Liver (tissue), 9 donors: ENCODE results near the gene TBRG4. TPM values are rescaled to one million over a fixed set of nuclear protein-coding genes. Genes with fewer than 3 reads are reported as not detected.
"Not testable (repeated sequence)": the region's sequence is repeated elsewhere in the genome, so short reads cannot be mapped to it uniquely, and the experiment has no call there.

ENCODE experiments used
- DNase-seq: peaks from one replicate; pipeline ENCODE4 v3.0.0-alpha.2; 2017; ENCODE audit warnings: low spot score
- H3K27ac ChIP-seq, 2 donors: one replicate each; pipeline ENCODE4 v1.7.0; 2013; ENCODE audit warnings: inconsistent platforms in 2 of 2, low read length in 2 of 2, control low read depth in 1 of 2, low read depth in 1 of 2, mild to moderate bottlenecking in 1 of 2
- H3K27me3 ChIP-seq, 4 donors: one replicate each; pipeline versions ENCODE4 v1.6.1 to v1.7.0; 2013; ENCODE audit warnings: low read length in 3 of 4, inconsistent platforms in 1 of 4, mild to moderate bottlenecking in 1 of 4, moderate library complexity in 1 of 4; ENCODE audit not compliant: control insufficient read depth in 4 of 4, insufficient read depth in 4 of 4
- H3K36me3 ChIP-seq, 4 donors: one replicate each; pipeline versions ENCODE4 v1.6.1 to v1.7.0; 2013; ENCODE audit warnings: low read length in 3 of 4, mild to moderate bottlenecking in 3 of 4, low read depth in 1 of 4, moderate library complexity in 1 of 4; ENCODE audit not compliant: control insufficient read depth in 4 of 4, insufficient read depth in 3 of 4
- H3K4me1 ChIP-seq, 4 donors: one replicate each; pipeline versions ENCODE4 v1.6.1 to v1.7.0; 2013; ENCODE audit warnings: low read length in 3 of 4, mild to moderate bottlenecking in 3 of 4, moderate library complexity in 1 of 4; ENCODE audit not compliant: control insufficient read depth in 4 of 4, insufficient read depth in 4 of 4
- H3K4me3 ChIP-seq, 3 donors: one replicate each; pipeline versions ENCODE4 v1.6.1 to v1.7.0; 2013; ENCODE audit warnings: low read length in 3 of 3, control low read depth in 1 of 3, low read depth in 1 of 3, mild to moderate bottlenecking in 1 of 3
- H3K9ac ChIP-seq, 2 donors: one replicate each; pipeline ENCODE4 v1.7.0; 2013; ENCODE audit warnings: low read length in 2 of 2, mild to moderate bottlenecking in 2 of 2, moderate library complexity in 2 of 2, control low read depth in 1 of 2, low read depth in 1 of 2
- H3K9me3 ChIP-seq, 4 donors: one replicate each; pipeline versions ENCODE4 v1.6.1 to v1.7.0; 2013; ENCODE audit warnings: low read length in 3 of 4; ENCODE audit not compliant: control insufficient read depth in 4 of 4
- EGR1 ChIP-seq, 2 donors: IDR thresholded peaks; 2 replicates each; pipeline ENCODE4 v1.6.1; 2016 to 2018; ENCODE audit warnings: antibody characterized with exemption in 2 of 2, low read depth in 2 of 2
- FOXA1 ChIP-seq: IDR thresholded peaks from 2 replicates; pipeline ENCODE4 v1.6.1; 2016; ENCODE audit warnings: antibody characterized with exemption
- FOXA2 ChIP-seq: IDR thresholded peaks from 2 replicates; pipeline ENCODE4 v1.6.1; 2016; ENCODE audit warnings: antibody characterized with exemption
- GABPA ChIP-seq, 2 donors: IDR thresholded peaks in 1 of 2; conservative IDR thresholded peaks in 1 of 2; 2 replicates each; pipeline ENCODE4 v1.6.1; 2016; ENCODE audit warnings: antibody characterized with exemption in 2 of 2, mild to moderate bottlenecking in 1 of 2, moderate library complexity in 1 of 2
- HNF4A ChIP-seq, 2 donors: conservative IDR thresholded peaks; 2 replicates each; pipeline ENCODE4 v1.6.1; 2016; ENCODE audit warnings: antibody characterized with exemption in 2 of 2, mild to moderate bottlenecking in 2 of 2
- HNF4G ChIP-seq: IDR thresholded peaks from 2 replicates; pipeline ENCODE4 v1.6.1; 2016; ENCODE audit warnings: antibody characterized with exemption
- NR2F2 ChIP-seq: IDR thresholded peaks from 2 replicates; pipeline ENCODE4 v1.6.1; 2016; ENCODE audit warnings: antibody characterized with exemption
- RAD21 ChIP-seq, 2 donors: IDR thresholded peaks; 2 replicates each; pipeline ENCODE4 v1.6.1; 2016; ENCODE audit warnings: antibody characterized with exemption in 2 of 2, mild to moderate bottlenecking in 2 of 2
- RXRA ChIP-seq, 2 donors: IDR thresholded peaks; 2 replicates each; pipeline ENCODE4 v1.6.1; 2017 to 2018; ENCODE audit warnings: antibody characterized with exemption in 2 of 2, mild to moderate bottlenecking in 1 of 2
- SP1 ChIP-seq: IDR thresholded peaks from 2 replicates; pipeline ENCODE4 v1.6.1; 2018; ENCODE audit warnings: antibody characterized with exemption, mild to moderate bottlenecking
- TAF1 ChIP-seq: conservative IDR thresholded peaks from 2 replicates; pipeline ENCODE4 v1.6.1; 2016; ENCODE audit warnings: antibody characterized with exemption, mild to moderate bottlenecking
- YY1 ChIP-seq: IDR thresholded peaks from 2 replicates; pipeline ENCODE4 v1.6.1; 2016; ENCODE audit warnings: antibody characterized with exemption, mild to moderate bottlenecking
- WGBS: extraction: QIAGEN DNeasy Blood & Tissue Kit; methylation state at CpG from one replicate; pipeline ENCODE4 v1.1.7; 2013; 5-methylcytosine and 5-hydroxymethylcytosine counted together
- polyA plus RNA-seq, 2 donors: library from polyadenylated mRNA; stranded (reverse) in 1 of 2; unstranded in 1 of 2; fragments of 200-250 nt in 1 of 2; fragments of >200 nt in 1 of 2; fragmentation: Nextera tagmentation in 1 of 2; extraction: Ambion mirVana in 1 of 2; gene quantifications; one replicate each; pipeline versions ENCODE4 v1.2.1 to v1.2.3, GENCODE V29; 2013 to 2015
- total RNA-seq, 2 donors: library from RNA; depleted of rRNA; stranded (reverse); fragments of >200 nt; gene quantifications; one replicate each; pipeline ENCODE4 v1.2.3, GENCODE V29; 2014
- TF ChIP-seq, protein P1 (sequence below): fragments of 150-350 bp; IDR thresholded peaks from 2 replicates; pipeline ENCODE4 v1.5.1; 2017; ENCODE audit warnings: improper control_type of control experiment, low read depth, low read length; ENCODE audit not compliant: missing input control
- TF ChIP-seq, protein P2 (sequence below): IDR thresholded peaks from 2 replicates; pipeline ENCODE4 v1.6.1; 2016; ENCODE audit warnings: antibody characterized with exemption
- TF ChIP-seq, protein P3 (sequence below): IDR thresholded peaks from 2 replicates; pipeline ENCODE4 v1.6.1; 2016; ENCODE audit warnings: antibody characterized with exemption
- TF ChIP-seq, protein P4 (sequence below): IDR thresholded peaks from 2 replicates; pipeline ENCODE4 v1.6.1; 2016; ENCODE audit warnings: antibody characterized with exemption
- TF ChIP-seq, protein P5 (sequence below): IDR thresholded peaks from 2 replicates; pipeline ENCODE4 v1.6.1; 2016; ENCODE audit warnings: antibody characterized with exemption, mild to moderate bottlenecking
- donor health status: healthy.
- donor health status: healthy.
- donor health status: healthy.
- donor health status: healthy.
- donor health status: healthy.

The TBRG4 gene
- total and polyA plus RNA-seq, 4 donors = 30.3 to 47.6 (median 38.2) TPM

DNA sequence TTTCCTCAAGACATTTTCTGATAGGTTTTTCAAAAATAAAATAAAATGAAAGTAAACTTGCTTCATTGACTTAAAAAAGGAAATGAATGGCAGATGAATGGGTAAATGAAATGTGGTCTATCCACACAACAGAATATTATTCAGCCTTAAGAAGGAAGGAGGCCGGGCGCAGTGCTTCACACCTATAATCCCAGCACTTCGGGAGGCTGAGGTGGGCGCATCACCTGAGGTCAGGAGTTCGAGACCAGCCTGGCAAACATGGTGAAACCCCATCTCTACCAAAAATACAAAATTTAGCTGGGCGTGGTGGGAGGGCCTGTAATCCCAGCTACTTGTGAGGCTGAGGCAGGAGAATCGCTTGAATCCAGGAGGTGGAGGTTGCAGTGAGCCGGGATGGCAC lies 42.4 kb upstream of the TBRG4 start:
- DNase-seq, H3K9ac ChIP-seq, H3K27ac ChIP-seq, H3K27me3 ChIP-seq, H3K36me3 ChIP-seq, H3K4me1 ChIP-seq, H3K9me3 ChIP-seq, H3K4me3 ChIP-seq: not testable (repeated sequence)
- 89% methylated on average over 8 of the region's 8 CpGs for WGBS

DNA sequence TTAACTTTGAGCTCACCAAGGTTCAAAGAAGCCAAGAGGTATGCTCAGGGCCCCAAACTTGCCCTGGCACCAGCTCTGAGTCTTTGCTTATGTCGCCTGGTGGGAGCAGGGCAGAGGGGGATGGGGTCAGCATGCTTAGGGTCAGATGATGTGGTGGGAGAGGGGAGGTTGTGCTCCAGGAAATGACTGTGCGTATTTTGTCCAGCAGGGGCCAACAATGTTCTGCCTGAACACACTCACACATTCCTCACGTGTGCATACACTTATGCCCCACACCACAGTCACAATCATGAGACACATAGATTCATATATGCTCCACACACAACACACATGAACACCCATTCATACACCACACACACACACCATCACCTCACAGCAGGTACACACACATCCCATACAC lies 41.7 kb upstream of the TBRG4 start:
- no peak overlapping the region for H3K9ac ChIP-seq
- no peak for DNase-seq
- 61% methylated on average over 3 of the region's 3 CpGs for WGBS

DNA sequence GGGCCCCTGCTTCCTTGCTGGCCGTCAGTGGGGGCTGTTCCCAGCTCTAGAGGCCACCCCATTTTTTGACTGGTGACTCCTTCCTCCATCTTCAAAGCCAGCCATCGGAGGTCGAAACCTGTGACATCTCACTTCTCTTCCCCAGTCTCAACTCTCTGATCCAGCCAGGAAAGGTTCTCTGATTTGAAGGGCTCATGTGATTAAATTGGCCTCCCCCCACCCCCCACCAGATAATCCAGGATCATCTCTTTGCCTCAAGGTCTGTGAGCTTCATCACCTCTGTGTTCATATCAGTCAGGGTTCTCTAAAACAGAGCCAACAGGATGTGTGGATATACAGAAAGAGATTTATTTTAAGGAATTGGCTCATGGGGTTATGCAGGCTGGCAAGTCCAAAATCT lies 40.5 kb upstream of the TBRG4 start:
- Histone ChIP-seq H3K9ac (no peak overlapping the region), H3K27me3 (peaks cover 0 to 4% (median under 1%) of the 10 kb centered on the region in 4 donors), H3K36me3 (no peaks in the 10 kb centered on the region), H3K27ac (no peak overlapping the region), H3K9me3 (no peaks in the 10 kb centered on the region), H3K4me1 (no peaks in the 10 kb centered on the region), H3K4me3 (no peak overlapping the region)
- DNase-seq = no peak
- TF ChIP-seq EGR1 (IDR thresholded peaks at IDR 0.05; ENCODE audit: low read depth in 2 of 2) (no peak), TAF1 (no peak), HNF4A (conservative IDR thresholded peaks at IDR 0.05) (no peak), GABPA (IDR thresholded peaks at IDR 0.05 in 1 of 2, conservative IDR thresholded peaks at IDR 0.05 in 1 of 2) (no peak), SP1 (no peak), HNF4G (no peak), YY1 (no peak), RXRA (IDR thresholded peaks at IDR 0.05) (no peak), RAD21 (IDR thresholded peaks at IDR 0.05) (no peak), FOXA1 (no peak), NR2F2 (no peak)
- TF ChIP-seq, protein P1, sequence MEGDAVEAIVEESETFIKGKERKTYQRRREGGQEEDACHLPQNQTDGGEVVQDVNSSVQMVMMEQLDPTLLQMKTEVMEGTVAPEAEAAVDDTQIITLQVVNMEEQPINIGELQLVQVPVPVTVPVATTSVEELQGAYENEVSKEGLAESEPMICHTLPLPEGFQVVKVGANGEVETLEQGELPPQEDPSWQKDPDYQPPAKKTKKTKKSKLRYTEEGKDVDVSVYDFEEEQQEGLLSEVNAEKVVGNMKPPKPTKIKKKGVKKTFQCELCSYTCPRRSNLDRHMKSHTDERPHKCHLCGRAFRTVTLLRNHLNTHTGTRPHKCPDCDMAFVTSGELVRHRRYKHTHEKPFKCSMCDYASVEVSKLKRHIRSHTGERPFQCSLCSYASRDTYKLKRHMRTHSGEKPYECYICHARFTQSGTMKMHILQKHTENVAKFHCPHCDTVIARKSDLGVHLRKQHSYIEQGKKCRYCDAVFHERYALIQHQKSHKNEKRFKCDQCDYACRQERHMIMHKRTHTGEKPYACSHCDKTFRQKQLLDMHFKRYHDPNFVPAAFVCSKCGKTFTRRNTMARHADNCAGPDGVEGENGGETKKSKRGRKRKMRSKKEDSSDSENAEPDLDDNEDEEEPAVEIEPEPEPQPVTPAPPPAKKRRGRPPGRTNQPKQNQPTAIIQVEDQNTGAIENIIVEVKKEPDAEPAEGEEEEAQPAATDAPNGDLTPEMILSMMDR = no peak
- TF ChIP-seq, protein P2, sequence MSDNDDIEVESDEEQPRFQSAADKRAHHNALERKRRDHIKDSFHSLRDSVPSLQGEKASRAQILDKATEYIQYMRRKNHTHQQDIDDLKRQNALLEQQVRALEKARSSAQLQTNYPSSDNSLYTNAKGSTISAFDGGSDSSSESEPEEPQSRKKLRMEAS = no peak
- TF ChIP-seq, protein P3, sequence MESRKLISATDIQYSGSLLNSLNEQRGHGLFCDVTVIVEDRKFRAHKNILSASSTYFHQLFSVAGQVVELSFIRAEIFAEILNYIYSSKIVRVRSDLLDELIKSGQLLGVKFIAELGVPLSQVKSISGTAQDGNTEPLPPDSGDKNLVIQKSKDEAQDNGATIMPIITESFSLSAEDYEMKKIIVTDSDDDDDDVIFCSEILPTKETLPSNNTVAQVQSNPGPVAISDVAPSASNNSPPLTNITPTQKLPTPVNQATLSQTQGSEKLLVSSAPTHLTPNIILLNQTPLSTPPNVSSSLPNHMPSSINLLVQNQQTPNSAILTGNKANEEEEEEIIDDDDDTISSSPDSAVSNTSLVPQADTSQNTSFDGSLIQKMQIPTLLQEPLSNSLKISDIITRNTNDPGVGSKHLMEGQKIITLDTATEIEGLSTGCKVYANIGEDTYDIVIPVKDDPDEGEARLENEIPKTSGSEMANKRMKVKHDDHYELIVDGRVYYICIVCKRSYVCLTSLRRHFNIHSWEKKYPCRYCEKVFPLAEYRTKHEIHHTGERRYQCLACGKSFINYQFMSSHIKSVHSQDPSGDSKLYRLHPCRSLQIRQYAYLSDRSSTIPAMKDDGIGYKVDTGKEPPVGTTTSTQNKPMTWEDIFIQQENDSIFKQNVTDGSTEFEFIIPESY = no peak
- TF ChIP-seq, protein P4, sequence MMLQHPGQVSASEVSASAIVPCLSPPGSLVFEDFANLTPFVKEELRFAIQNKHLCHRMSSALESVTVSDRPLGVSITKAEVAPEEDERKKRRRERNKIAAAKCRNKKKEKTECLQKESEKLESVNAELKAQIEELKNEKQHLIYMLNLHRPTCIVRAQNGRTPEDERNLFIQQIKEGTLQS = no peak
- TF ChIP-seq, protein P5, sequence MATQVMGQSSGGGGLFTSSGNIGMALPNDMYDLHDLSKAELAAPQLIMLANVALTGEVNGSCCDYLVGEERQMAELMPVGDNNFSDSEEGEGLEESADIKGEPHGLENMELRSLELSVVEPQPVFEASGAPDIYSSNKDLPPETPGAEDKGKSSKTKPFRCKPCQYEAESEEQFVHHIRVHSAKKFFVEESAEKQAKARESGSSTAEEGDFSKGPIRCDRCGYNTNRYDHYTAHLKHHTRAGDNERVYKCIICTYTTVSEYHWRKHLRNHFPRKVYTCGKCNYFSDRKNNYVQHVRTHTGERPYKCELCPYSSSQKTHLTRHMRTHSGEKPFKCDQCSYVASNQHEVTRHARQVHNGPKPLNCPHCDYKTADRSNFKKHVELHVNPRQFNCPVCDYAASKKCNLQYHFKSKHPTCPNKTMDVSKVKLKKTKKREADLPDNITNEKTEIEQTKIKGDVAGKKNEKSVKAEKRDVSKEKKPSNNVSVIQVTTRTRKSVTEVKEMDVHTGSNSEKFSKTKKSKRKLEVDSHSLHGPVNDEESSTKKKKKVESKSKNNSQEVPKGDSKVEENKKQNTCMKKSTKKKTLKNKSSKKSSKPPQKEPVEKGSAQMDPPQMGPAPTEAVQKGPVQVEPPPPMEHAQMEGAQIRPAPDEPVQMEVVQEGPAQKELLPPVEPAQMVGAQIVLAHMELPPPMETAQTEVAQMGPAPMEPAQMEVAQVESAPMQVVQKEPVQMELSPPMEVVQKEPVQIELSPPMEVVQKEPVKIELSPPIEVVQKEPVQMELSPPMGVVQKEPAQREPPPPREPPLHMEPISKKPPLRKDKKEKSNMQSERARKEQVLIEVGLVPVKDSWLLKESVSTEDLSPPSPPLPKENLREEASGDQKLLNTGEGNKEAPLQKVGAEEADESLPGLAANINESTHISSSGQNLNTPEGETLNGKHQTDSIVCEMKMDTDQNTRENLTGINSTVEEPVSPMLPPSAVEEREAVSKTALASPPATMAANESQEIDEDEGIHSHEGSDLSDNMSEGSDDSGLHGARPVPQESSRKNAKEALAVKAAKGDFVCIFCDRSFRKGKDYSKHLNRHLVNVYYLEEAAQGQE = no peak
- 68% methylated on average over 3 of the region's 3 CpGs for WGBS

More for the DNA sequence above, 41.7 kb upstream of the TBRG4 start:
- Histone ChIP-seq H3K4me1 (no peaks in the 10 kb centered on the region), H3K36me3 (no peaks in the 10 kb centered on the region), H3K27me3 (peaks cover 0 to 5% (median 0%) of the 10 kb centered on the region in 4 donors), H3K9me3 (no peaks in the 10 kb centered on the region), H3K4me3 (no peak overlapping the region), H3K27ac (no peak overlapping the region)
- TF ChIP-seq HNF4G = no peak
- TF ChIP-seq FOXA1 = no peak
- TF ChIP-seq, protein P3 = no peak
- TF ChIP-seq, protein P2 = no peak
- TF ChIP-seq EGR1 (IDR thresholded peaks at IDR 0.05; ENCODE audit: low read depth in 2 of 2) = no peak
- TF ChIP-seq YY1 = no peak
- TF ChIP-seq FOXA2 = no peak
